PC-9 (cell line): ENCODE results near the gene CTNNB1. TPM values are rescaled to one million over a fixed set of nuclear protein-coding genes. Genes with fewer than 3 reads are reported as not detected.

Source experiments
- BruUV-seq: library from RNA; stranded (reverse); fragments of 400-500 nt; replicated peaks from 2 replicates; lab custom pipeline; 2021; lab: Mats Ljungman, UMichigan
- CTCF ChIA-PET: fragments of 300-600 bp; sonication (Branson Sonifier 250); formaldehyde crosslinking; loops from one replicate; lab custom pipeline; 2022; ENCODE audit warnings: antibody characterized with exemption; lab: Charles Lee
- POLR2A ChIA-PET: fragments of 300-600 bp; sonication (Branson Sonifier 250); formaldehyde crosslinking; loops from one replicate; lab custom pipeline; 2022; ENCODE audit warnings: antibody characterized with exemption; ENCODE audit not compliant: unreplicated experiment; lab: Charles Lee
- DNase-seq, 2 experiments: peaks; one replicate each; pipeline versions ENCODE4 v3.0.0 to v3.0.0-alpha.2; 2015 to 2022; ENCODE audit warnings: mixed read lengths in 1 of 2
- H2AFZ ChIP-seq: fragments of 200-600 bp; sonication (generic); 2 replicates; pipeline ENCODE4 v1.8.1; 2017; ENCODE audit warnings: antibody characterized with exemption
- H3F3A ChIP-seq: fragments of 200-600 bp; sonication (generic); 2 replicates; pipeline ENCODE4 v1.8.1; 2017; ENCODE audit warnings: antibody characterized with exemption, mild to moderate bottlenecking, low read depth; ENCODE audit not compliant: insufficient read depth
- H3K27ac ChIP-seq: fragments of 200-600 bp; sonication (generic); 2 replicates; pipeline ENCODE4 v1.6.1; 2016; ENCODE audit warnings: mixed run types
- H3K27me3 ChIP-seq: fragments of 200-600 bp; sonication (generic); 2 replicates; pipeline ENCODE4 v1.6.1; 2016; ENCODE audit warnings: low read depth, mixed run types; ENCODE audit not compliant: insufficient read depth
- H3K36me3 ChIP-seq: fragments of 200-600 bp; sonication (generic); 2 replicates; pipeline ENCODE4 v1.6.1; 2016; ENCODE audit warnings: low read depth, mixed run types
- H3K4me1 ChIP-seq: fragments of 200-600 bp; sonication (generic); replicated peaks from 2 replicates; pipeline ENCODE4 v1.6.1; 2016; ENCODE audit warnings: mixed run types; ENCODE audit not compliant: insufficient read depth
- H3K4me2 ChIP-seq: fragments of 200-600 bp; sonication (generic); 2 replicates; pipeline ENCODE4 v1.6.1; 2017; ENCODE audit warnings: mixed run types
- H3K4me3 ChIP-seq: fragments of 200-600 bp; sonication (generic); 2 replicates; pipeline ENCODE4 v1.6.1; 2016; ENCODE audit warnings: mixed run types
- H3K79me2 ChIP-seq: fragments of 200-600 bp; sonication (generic); 2 replicates; pipeline ENCODE4 v1.6.1; 2017; ENCODE audit warnings: low read depth, mixed run types
- H3K9me2 ChIP-seq: fragments of 200-600 bp; sonication (generic); 2 replicates; pipeline ENCODE4 v1.8.1; 2017; ENCODE audit warnings: mild to moderate bottlenecking; ENCODE audit not compliant: insufficient read depth
- H3K9me3 ChIP-seq: fragments of 200-600 bp; sonication (generic); 2 replicates; pipeline ENCODE4 v1.8.1; 2016; ENCODE audit warnings: low read depth; ENCODE audit not compliant: insufficient read depth
- H4K20me1 ChIP-seq: fragments of 200-600 bp; sonication (generic); 2 replicates; pipeline ENCODE4 v1.8.1; 2017; ENCODE audit not compliant: insufficient read depth
- EZH2 ChIP-seq: fragments of 200-600 bp; sonication (generic); IDR thresholded peaks from 2 replicates; pipeline ENCODE4 v1.8.0; 2017; ENCODE audit warnings: antibody characterized with exemption, low read depth
- intact Hi-C: fragments of 100-400 bp; cut with micrococcal nuclease; formaldehyde crosslinking; loops from one replicate; pipeline ENCODE4 v1.10.0; 2022; ENCODE audit not compliant: unreplicated experiment
- total RNA-seq: library from RNA; stranded (reverse); gene quantifications from 2 replicates; pipeline ENCODE4 v1.2.3, GENCODE V29; 2021
- TF ChIP-seq, protein P1 (sequence below): fragments of 200-600 bp; sonication (generic); conservative IDR thresholded peaks from 2 replicates; pipeline ENCODE4 v1.6.1; 2017; ENCODE audit warnings: mixed run types, antibody characterized with exemption, mild to moderate bottlenecking, moderate library complexity

Gene CTNNB1
- total RNA-seq, 1 experiment from 2014 or later, result 251 TPM

- Histone ChIP-seq H2AFZ (no peak overlapping the region), H3K4me2 (no peak overlapping the region), H3F3A (0 out of 2 replicates have a peak, but pooled peaks cover 3% of the 10 kb centered on the region), H3K4me3 (no peak overlapping the region), H3K27ac (no peak overlapping the region), H4K20me1 (no peaks in the 10 kb centered on the region), H3K79me2 (no peaks in the 10 kb centered on the region), H3K9me2 (no peaks in the 10 kb centered on the region), H3K9me3 (no peaks in the 10 kb centered on the region), H3K4me1 (peaks cover 4% of the 10 kb centered on the region; the same call in 1 of the 2 replicates), H3K36me3 (no peaks in the 10 kb centered on the region), H3K27me3 (no peaks in the 10 kb centered on the region)
- TF ChIP-seq, protein P1, sequence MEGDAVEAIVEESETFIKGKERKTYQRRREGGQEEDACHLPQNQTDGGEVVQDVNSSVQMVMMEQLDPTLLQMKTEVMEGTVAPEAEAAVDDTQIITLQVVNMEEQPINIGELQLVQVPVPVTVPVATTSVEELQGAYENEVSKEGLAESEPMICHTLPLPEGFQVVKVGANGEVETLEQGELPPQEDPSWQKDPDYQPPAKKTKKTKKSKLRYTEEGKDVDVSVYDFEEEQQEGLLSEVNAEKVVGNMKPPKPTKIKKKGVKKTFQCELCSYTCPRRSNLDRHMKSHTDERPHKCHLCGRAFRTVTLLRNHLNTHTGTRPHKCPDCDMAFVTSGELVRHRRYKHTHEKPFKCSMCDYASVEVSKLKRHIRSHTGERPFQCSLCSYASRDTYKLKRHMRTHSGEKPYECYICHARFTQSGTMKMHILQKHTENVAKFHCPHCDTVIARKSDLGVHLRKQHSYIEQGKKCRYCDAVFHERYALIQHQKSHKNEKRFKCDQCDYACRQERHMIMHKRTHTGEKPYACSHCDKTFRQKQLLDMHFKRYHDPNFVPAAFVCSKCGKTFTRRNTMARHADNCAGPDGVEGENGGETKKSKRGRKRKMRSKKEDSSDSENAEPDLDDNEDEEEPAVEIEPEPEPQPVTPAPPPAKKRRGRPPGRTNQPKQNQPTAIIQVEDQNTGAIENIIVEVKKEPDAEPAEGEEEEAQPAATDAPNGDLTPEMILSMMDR, result no peak
- TF ChIP-seq EZH2, result no peak
- intact Hi-C loops, result no loop called here
- ChIA-PET POLR2A (no interaction called here), CTCF (no interaction called here)
- BruUV-seq, result no TSS peak
- DNase-seq, result no peak
These were observed 60.8 kb downstream of the CTNNB1 start for GRCh38 chr3:41260063-41260450.

DNA sequence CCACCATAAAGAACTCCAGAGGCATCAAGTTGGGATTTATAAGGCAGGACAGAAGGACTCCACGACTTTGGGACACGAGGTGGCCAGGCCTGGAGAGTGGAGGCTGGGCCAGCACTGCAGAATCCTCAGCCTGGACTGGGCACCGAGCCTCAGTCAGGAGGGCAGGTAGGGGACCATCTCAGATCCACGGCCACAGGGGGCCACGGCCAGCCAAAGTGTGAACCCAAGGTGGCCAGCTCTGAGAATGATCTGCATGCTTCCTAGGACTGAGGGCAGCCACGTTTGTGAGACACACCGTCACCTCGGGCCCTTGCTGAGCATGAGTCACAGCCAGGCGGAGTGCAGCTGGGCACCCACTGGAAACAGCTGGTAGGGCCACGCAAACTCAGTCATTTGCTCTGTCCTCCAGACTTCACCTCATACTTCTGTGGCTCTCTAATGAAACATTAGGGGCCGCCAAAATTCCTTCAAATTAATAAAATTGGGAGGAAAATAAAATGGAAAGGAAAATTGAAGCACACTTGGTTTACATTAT, 65.8 kb downstream of the CTNNB1 start:
- Histone ChIP-seq H2AFZ (no peak overlapping the region), H3F3A (peaks cover 3% of the 10 kb centered on the region; the same call in 1 of the 2 replicates), H3K4me2 (no peak overlapping the region), H3K9me3 (no peaks in the 10 kb centered on the region), H3K79me2 (no peaks in the 10 kb centered on the region), H4K20me1 (no peaks in the 10 kb centered on the region), H3K36me3 (no peaks in the 10 kb centered on the region), H3K4me3 (no peak overlapping the region), H3K27ac (no peak overlapping the region), H3K27me3 (no peaks in the 10 kb centered on the region), H3K9me2 (no peaks in the 10 kb centered on the region), H3K4me1 (peaks cover 18% of the 10 kb centered on the region)
- ChIA-PET CTCF (no interaction called here), POLR2A (no interaction called here)
- TF ChIP-seq, protein P1, result no peak
- no peak for TF ChIP-seq EZH2
- intact Hi-C loops, result no loop called here
- BruUV-seq, result no TSS peak
- DNase-seq, result peak in 1 of 2 experiments; percentile 42

GRCh38 chr3:41265823-41266273, 66.5 kb downstream of the CTNNB1 start:
- no peaks in the 10 kb centered on the region for H3K79me2 ChIP-seq
- H3K9me2 ChIP-seq, result no peaks in the 10 kb centered on the region
- H3K36me3 ChIP-seq, result no peaks in the 10 kb centered on the region
- peaks cover 3% of the 10 kb centered on the region; the same call in 1 of the 2 replicates for H3F3A ChIP-seq
- no peaks in the 10 kb centered on the region for H4K20me1 ChIP-seq
- no peak for TF ChIP-seq EZH2
- no peaks in the 10 kb centered on the region for H3K27me3 ChIP-seq
- H3K9me3 ChIP-seq, result no peaks in the 10 kb centered on the region
- peaks cover 18% of the 10 kb centered on the region for H3K4me1 ChIP-seq
- intact Hi-C loops, result no loop called here
- no peak overlapping the region for H2AFZ ChIP-seq
- no peak for DNase-seq
- H3K27ac ChIP-seq, result no peak overlapping the region
- CTCF ChIA-PET, result no interaction called here
- H3K4me3 ChIP-seq, result no peak overlapping the region
- POLR2A ChIA-PET, result no interaction called here
- BruUV-seq, result no TSS peak
- H3K4me2 ChIP-seq, result no peak overlapping the region
